Fibroblast of pulmonary artery (primary cell): Measurements from ENCODE around the gene PES1.

Experiments
- DNase-seq: peaks from one replicate; pipeline ENCODE4 v3.0.0-alpha.2; 2010; ENCODE audit warnings: low read depth
- H3K4me3 ChIP-seq: replicated peaks from 2 replicates; pipeline ENCODE4 v1.5.1; 2011; ENCODE audit warnings: low read depth, mild to moderate bottlenecking, control low read depth, low read length, moderate library complexity
- CTCF ChIP-seq: IDR thresholded peaks from 2 replicates; pipeline ENCODE4 v1.5.1; 2011; ENCODE audit warnings: mild to moderate bottlenecking, control low read depth, low read length, inconsistent platforms; ENCODE audit errors: missing control alignments

Gene PES1

DNA sequence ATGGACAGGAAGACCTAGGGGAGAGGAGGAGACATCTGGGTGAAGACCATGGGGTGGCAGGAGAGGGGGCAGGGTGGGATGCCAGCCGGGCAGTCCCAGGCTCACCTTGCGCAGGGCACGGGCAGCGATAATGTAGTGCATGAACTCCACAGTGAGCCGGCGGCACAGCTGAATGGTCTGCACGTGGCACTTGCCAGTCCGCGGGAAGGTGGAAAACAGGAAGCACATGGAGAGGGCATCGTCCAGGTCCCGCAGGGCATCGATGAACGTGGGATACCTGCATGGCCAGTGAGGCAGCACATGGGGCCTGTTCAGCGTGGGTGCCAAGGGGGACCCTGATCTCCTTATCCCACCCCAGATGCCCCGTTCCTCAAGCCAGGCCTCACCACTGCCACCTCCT is 7.3 kb downstream of the PES1 start:
- no peak for TF ChIP-seq CTCF
- DNase-seq = no peak
- H3K4me3 ChIP-seq = no peak overlapping the region

- no peak for TF ChIP-seq CTCF
- no peak for DNase-seq
- H3K4me3 ChIP-seq = no peak overlapping the region
Observed at GRCh38 chr22:30582788-30583545, 8.7 kb downstream of the PES1 start.

GRCh38 chr22:30582051-30582450 is 9.7 kb downstream of the PES1 start:
- DNase-seq = no peak
- no peak overlapping the region for H3K4me3 ChIP-seq
- no peak for TF ChIP-seq CTCF

GRCh38 chr22:30580896-30581295 is 10.8 kb downstream of the PES1 start:
- no peak for TF ChIP-seq CTCF
- DNase-seq = no peak
- no peak overlapping the region for H3K4me3 ChIP-seq

DNA sequence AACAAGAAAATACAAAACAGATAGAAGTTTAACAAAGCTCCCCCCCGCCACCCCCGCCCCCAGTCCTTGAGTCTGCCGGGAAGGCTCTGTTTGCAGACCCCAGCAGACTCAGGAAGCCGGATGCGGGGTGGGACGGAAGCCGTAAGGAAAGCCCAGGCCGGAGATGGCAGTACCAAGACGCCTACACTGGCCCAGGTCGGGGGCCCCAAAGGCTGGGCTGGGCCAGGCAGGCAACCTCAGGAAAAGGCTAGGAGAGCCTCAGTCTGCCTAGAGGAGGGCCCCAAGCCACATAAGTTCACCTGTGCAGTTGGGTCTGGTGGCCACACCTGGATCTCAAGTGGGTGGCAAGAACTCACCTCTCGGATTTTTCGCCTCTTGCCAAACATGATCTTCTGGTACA is 13.2 kb downstream of the PES1 start:
- DNase-seq = no peak
- TF ChIP-seq CTCF = no peak
- no peak overlapping the region for H3K4me3 ChIP-seq

- no peak for DNase-seq
- no peak overlapping the region for H3K4me3 ChIP-seq
- no peak for TF ChIP-seq CTCF
Observed at GRCh38 chr22:30575859-30576258, 15.9 kb downstream of the PES1 start.
